ENCODE data around the gene SEC61A1. TPM values are rescaled to one million over a fixed set of nuclear protein-coding genes. Genes with fewer than 3 reads are reported as not detected.

The SEC61A1 gene
- polyA plus RNA-seq (2013, experiment 1 of 2; ENCODE audit: insufficient read length): 370 TPM
- polyA plus RNA-seq (2013, experiment 2 of 2; ENCODE audit: insufficient read length): 367 TPM

DNA sequence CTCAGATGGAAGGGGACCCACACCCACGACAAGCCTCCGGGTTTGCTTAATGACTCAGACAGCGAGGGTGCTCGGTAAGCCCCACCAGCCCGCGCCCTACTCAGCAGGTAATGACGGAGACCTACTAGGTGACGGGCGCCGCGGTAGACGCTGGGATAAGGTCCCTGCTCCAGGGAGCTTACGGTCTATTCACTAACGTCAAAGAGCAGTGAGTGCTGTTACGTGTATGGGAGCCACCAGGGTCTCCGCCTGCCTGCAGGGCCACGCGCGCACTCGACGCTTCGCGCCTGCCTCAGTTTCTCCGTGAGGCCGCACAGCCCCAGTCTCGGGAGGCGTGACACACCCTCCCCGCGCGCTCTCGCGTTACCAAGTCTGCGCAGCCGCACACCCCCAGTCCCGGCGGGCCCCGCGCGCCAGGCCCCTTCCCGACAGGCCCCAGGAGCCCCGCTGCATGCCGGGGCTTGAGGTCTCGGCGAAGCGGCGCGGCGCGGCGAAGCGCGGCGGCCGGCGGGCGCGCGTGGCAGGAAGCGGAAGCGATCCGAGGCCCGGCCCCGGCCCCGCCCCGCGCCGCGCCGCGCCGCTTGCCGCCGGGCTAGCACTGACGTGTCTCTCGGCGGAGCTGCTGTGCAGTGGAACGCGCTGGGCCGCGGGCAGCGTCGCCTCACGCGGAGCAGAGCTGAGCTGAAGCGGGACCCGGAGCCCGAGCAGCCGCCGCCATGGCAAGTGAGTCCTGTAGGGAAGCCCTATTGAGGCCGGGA, at the start of gene SEC61A1:
Gene SEC61A1, plus strand, starts transcription at position 601 of the 758 bp plus-strand sequence. Its CDS starts 116 bp downstream, at position 717.
- peak; percentile 96 for DNase-seq

DNA sequence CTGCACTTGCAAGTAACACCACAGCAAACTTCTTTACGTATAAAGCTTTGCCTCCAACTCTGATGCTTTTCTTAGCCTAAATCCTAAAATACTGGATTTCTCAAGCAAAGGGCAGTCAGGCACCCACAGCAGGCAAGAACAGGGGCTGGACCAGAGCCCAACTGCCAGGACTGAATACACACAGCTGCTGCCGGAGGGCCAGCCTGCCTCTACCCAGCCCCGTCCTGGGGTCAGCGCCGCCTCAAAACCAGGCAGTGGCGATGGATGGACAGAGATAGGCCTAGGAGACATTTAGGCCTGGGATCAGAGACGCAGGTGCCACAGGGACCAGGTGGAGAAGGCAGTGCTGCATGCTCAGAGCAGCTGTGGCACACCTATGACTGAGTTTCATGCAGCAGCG, 47.6 kb upstream of the SEC61A1 start:
- DNase-seq: no peak

DNA sequence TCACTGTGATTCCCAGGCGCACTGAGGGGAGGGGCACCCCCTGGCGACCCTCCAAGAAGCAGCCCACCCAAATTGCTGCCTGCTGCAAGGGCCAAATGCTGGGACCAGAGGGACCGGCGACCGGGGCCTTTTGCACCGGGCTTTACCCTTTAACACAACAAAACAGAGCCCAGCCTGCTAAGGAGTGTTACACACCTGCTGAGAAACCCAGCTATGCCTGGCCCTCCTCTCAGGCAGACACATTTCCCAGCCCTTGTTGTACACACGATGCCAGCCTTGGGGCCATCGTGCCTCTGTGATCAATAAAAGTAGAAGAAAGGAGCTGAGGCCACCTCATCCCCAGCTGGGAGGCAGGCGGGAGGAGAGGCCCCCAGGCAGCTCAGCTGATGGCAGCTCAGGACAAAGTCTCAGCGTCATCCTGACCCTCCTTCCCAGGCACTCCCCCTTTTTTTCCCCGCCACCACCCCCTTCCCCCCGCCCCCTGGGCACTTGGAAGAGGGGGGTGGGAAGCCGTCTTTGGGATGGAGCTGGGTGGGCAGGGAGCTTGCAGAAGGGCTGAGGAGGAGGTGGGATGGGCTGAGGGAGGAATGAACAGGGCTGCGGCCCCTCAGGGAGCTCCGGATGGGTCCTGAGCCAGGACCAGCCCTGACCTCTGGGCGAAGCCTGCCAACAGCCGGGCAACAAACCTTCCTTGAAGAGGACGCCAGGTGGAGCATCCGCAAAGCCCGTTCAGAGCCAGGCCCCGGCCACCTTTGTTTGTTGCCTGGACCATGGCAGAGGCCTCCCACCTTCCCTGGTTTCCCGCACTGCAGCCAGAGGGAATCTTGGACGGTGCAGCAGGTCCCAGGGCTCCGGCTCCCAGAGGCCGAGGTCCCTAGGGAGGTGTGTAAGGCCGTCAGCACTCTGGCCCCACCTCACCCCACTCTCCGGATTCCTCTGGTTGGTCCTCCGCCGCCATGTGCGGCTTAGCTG, 45.9 kb upstream of the SEC61A1 start:
- no peak for DNase-seq

DNA sequence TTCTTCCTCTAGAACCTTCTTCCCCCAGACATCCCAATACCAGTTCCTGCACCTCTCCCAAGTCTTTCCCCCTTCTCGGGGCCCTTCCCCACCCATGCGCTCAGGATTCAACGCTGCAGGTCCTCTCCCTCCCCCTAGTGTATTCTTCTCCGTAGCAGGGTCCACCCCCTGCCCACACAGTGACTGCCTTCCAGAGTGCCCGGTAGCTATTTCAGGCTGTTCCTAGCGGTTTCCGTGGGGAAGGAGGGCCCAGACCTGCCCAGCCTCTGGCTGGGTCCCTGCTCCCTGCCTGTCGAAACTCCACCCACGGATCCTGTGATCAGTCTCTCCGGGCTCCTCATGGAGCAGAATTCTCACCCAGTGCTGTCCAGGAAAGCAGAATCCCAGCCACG, 45.2 kb upstream of the SEC61A1 start:
- DNase-seq: no peak

DNA sequence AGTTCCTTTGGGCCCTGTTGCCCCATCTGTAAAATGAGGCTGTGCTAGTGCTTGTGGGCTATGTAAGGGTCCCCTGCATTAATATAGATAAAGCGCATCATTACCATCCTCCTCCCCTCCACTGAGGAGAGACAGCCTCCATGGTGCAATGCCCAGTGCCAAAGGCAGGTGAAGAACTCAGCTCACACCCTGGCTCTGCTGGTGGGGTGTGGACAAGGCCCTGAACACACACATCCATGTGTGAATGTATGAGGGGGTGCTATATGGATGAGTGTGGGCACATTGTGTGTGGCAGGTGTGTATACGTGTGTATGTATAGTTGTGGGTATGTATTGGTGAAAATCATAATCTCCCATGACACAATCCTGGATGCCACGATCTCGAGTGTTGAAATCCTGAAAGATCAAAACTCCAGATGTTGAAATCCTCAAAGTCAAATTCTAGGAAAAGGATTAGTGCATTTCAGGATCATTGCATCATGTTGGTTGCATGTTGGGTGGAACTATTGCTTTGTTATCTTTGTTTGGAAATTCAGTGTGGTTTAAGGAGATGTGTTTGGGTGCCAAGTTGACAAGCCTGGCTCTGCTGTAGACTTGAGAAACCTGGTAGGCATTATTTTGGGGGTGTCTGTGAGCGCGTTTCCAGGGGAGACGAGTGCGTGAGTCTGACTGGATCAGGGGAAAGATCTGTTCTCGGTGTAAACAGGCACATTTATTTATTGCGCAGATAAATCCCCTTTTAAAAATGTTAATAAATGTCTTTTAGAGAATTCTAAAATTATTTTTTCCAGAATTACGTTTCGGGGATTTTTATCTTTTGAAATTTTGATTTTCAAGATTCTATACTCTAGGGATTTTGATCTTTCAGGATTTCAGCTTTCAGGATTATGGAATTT, 42.0 kb upstream of the SEC61A1 start:
- DNase-seq: peak; percentile 71

DNA sequence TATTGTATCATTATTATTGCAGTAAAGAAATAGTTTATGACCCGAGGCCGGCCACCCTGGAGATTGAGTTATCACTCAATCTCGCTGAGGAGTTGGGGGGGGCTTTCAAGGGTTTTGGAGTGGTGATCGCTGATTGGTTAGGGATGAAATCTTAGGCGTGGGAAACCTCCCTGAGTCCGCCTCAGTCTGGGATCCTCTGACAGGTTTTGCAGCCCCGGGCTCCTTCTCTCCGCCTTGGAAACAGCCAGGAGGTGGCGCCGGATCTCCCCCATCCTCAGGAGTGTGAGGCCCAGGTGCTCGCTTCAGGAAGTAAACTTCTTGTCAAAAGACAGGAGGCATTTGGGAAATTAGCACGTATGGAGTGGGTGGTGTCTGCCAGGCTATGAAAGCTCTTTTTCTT, 41.1 kb upstream of the SEC61A1 start:
- peak; percentile 40 for DNase-seq

DNA sequence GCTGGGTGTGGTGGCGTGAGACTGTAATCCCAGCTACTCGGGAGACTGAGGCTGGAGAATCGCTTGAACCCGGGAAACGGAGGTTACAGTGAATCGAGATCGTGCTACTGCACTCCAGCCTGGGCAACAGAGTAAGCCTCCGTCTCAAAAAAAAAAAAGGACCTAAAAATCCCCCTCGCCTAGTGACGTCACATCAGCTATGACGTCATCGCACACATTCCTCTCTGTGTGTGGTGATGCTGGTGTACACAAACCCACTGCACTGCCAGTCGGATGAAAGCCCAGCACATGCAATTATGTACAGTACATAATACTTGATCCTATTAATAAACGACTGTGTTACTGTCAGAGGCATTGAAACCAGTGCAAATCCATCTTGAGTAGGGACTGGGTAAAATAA, 40.2 kb upstream of the SEC61A1 start:
- no peak for DNase-seq

DNA sequence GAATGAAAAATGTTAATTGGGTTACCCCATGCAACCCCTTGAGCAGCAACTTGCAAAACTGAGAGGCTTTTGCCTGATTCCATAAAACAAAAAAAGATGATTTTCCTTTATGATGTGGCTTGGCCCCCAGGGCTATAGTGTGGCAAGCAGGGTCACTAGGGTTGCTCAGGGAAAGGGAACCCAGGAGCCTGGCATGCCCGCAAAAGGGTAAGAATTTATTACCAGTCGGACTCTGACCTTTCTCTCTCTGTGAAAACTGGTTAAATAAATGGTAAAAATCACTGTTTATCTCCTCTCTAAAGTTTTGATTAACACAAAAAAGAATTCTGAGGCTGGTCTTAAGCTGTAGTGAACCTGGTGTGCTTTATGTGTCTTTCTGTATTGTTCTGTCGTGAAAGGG, 37.7 kb upstream of the SEC61A1 start:
- no peak for DNase-seq

DNA sequence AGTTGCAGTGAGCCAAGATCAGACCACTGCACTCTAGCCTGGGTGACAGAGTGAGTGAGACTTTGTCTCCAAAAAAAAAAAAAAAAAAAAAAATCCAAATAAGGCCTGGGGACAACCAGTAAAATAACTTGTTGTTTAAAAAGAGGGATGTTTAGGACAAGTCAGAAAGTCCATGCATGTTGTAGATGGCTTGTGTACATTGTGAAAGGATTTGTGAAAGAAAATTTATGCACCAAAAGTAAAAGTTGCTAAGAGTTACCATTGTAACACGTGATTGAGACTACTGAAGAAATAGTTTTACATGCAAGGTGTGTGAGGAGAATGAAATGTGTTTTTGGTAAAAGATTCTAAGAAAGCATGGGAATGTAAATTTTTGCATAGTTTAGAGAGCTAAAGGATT, 35.7 kb upstream of the SEC61A1 start:
- no peak for DNase-seq

DNA sequence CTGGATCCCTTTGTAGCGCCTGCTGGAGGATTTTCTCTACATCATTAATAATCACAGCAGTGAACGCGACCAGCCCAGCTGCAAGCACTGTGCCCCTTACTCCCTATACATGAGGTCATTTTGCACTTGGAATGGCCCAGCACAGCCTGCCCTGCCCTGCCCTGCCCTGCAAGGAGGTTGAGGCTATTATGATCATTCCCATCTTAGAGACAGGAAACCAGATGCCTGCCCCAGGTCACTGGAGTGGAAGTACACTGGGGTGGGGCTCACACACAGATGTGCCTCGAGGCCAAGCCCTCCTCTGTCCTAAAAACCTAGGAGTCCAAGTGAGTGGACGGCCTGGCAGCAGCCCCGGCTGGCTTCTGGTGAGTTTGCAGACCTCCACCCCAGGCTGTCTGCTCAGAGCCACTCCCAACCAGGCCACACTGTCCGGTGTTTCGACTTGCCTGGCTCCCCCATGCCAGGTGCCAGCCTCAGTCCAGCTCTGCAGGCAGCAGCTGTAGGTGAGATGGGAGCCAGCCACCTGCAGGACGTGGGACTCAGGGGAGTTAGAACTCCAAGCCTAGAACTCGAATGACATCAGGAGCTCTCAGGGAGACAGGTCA, 30.4 kb upstream of the SEC61A1 start:
- no peak for DNase-seq

DNA sequence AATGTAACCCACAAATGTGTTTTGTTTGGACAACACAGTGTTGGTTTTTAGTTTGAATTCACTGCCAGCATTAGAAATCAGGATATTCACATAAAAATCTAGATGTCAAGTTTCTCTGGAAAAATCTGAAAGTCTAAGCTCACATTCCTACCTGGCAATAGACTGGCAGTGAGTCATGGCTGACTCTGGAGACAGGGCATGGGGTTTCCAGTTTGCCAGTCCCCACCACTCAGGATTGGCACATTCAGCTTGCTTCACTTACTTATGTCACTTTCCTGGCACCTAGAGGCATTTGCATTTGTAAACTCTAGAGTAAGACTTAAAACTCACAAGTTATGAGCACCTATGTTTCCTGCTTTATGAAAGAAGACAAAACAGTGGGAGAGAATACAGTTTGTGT, 19.1 kb upstream of the SEC61A1 start:
- no peak for DNase-seq

DNA sequence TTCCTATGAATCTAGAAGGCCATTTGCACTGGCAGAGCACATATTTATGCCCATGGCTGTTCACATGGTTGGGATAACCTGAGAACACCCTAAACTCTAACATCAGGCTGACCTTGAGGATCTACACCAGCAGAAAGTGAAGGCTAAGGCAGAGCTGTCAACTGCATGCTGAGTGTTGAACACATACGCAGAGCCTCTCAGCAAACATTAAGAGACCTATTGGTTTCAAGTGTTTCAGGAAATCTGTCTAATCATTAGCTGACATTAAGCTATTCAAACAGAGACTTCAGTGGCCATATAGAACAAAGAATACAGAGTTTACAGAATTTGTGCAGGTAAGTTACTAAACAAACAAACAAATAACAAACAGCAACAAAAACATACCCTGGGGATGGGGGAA, 16.1 kb upstream of the SEC61A1 start:
- no peak for DNase-seq

DNA sequence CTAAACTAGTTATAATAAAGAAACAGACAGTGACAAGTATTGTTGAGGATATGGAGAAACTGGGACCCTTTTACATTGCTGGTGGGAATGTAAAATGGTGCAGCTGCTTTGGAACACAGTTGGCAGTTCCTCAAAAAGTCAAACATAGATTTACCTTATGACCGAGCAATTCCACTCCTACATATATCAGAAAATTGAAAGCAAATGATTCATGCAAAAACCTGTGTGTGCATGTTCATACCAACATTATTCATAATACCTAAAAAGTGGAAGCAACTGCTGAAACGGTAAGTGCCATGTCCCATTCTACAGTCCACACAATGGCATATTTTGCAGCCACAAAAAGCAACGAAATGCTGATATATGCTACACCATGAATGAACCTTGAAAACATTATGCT, 12.2 kb upstream of the SEC61A1 start:
- DNase-seq: no peak

DNA sequence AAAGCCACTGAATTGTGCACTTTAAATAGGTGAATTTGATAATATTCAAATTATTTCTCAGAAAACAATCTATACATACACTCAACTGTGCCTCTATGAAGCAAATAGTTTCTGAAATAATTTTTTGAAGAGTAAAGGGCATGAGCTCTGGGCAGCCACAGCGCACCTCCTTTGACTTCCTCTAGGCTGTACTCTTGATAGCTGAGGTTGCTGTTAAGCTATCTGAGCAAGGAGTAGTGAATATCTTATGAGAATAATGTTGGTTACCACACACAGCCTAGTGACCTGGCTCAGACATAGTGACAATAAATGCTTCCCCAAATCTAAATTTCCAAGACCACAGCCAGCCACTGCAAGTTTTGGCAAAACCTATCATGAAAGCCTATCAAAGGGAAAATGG, 11.6 kb upstream of the SEC61A1 start:
- no peak for DNase-seq

DNA sequence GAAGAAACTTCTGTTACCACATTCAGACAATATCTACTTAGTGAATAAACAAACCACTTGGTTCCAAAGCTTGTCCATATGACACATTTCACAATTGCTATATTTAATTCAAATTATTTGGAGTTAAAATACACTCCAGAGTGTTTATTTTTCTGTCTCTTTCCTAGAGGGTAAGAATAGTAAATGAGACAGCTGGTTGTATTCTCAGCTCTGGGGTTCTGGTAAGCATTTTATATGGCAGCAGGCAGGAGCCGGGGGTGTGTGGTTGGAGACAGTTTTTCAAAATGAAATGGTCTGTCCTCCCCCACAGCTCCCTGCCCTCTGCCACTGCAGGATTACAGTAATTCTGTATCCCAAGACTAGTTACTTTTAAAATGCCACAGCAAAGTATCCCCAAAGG, 10.9 kb upstream of the SEC61A1 start:
- DNase-seq: no peak

DNA sequence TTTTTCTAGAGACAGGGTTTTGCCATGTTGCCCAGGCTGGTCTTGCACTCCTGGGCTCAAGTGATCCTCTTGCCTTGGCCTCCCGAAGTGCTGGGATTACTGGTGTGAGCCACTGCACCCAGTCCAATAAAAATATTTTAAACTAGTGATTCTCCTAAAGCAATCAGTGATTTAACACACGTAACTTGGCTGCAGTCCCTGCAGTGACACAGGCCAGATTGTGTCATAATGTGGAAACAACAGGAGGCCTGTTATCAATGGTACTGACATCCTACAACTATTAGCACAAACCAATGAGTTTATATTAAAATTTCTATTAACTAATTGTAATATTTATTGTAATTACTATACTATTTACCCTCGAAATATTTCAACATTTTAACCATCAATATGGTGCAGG, 1.6 kb upstream of the SEC61A1 start:
- peak; percentile 15 for DNase-seq

DNA sequence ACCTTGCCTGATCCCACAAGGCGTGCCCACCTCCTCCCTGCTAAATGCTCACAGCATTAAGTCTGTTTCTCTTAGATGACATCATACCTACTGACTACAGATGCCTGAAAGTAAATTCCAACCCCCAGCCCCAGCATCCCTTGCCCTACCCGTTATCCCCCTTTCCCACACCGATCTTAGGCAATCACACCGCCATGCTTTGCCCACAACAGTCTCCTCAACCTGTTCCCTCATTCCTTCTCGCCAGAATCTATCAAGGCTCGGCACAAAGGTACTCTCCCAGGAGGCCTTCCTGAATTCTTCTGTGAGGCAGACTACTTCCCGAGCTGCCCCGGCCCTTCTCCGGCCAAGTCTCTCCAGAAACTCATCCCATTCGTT, 789 bp upstream of the SEC61A1 start:
- DNase-seq: no peak

DNA sequence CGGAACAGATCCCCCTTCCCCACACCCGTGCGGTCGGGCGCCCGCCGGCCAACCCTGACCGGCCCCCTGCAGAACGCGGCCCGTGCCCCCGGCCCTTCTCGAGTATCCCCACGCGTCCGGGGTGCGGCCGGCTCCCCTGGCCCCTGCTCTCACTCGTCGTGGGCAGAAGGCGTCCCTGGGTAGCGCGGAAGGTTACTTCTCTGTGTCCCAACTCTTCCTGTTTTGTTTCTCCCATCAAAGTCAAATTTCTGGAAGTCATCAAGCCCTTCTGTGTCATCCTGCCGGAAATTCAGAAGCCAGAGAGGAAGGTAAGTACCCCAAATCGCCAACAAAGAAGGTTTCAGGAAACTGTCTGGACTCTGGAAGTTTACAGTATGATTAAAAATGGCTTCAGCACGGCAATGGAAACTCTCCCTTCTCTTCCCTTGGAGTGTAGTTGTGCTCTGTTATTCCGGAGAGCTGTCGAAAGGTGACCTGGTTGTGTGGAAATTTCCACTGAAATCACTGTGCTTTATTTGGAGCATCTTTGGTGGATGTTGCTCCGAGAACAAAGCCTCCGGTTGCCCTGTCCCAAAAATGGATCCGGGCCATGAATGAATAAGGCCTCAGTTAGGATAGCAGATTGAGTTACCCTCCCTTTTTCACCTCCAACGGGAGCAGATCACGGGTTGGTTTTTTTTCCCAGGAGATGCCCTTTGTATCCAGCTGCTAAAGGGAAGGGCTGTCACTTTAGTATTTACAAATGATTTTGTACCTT, 536 bp downstream of the SEC61A1 start:
- no peak for DNase-seq

DNA sequence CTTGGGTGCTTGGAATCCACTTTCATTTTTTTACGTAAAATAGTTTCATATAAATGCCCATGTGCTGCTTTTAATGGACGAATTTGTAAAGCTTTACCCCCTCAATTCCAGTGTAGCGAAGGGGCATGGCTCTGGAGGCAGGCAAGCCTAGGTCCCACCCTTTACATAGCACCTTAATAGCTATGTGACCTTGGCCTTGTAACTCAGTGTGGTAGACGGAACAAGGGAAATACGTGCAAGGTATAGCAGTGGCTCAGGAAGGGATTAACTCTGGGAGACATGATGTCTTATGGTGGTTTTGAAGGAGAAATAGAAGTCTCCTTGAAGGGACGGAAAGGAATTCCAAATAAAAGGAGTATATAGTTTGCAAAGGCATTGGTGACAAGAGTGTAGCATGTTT, 1.4 kb downstream of the SEC61A1 start:
- DNase-seq: no peak

DNA sequence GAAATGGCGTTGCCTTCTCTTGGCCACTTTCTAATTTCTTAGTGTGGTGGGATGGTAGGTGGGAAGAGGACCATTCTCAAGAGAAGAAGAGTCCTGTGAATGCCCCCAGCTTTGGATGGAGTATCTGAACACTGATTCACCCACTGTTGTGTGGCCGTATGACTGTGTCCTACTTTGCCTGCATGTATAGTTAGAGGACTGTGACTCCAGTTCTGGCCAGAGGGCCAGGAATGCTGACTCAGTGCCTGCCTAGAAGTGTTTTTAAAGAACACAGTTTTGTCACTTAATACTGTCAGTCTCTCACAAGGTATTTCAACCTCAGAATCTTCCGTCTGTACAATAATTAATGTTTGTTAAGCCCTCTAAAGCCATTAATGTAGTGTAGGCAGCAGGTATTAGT, 2.1 kb downstream of the SEC61A1 start:
- DNase-seq: peak; percentile 45

DNA sequence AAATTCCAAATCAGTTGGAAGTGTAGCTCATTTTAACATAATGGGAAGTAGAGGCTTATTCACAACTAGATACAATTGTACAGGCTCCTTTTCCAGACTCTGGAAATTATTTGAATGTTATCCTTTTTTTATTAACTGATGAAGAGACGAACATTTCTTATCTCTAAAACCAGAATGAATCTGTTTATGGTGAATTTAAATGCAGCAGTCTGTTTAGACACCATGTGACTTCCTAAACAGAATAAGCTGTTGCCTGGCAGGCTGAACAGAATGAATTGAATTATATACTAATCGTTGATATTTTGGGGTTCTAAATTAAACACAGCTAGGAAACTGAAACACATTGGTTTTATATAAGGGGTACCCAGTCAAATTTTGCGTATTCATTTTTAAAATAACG, 4.0 kb downstream of the SEC61A1 start:
- DNase-seq: no peak

Data from fibroblast of skin of abdomen (primary cell).